ENCODE results near the gene LRMDA.

GRCh38 chr10:75672111-75672671 is 240.8 kb downstream of the LRMDA start:
- no peak for TF ChIP-seq CTCF (IDR thresholded peaks at IDR 0.05)
- TF ChIP-seq POLR2AphosphoS5 (IDR thresholded peaks at IDR 0.05) = no peak
